ENCODE measurements around the gene SMPD4.
"Not testable (repeated sequence)": the region's sequence is repeated elsewhere in the genome, so short reads cannot be mapped to it uniquely, and the experiment has no call there.

GRCh38 chr2:130139331-130140280 is 41.8 kb downstream of the SMPD4 start:
- TF ChIP-seq CTCF (IDR thresholded peaks at IDR 0.05; ENCODE audit: insufficient read depth, low read depth, low read length); EZH2 (IDR thresholded peaks at IDR 0.05; ENCODE audit: insufficient read depth, low read length): not testable (repeated sequence)
